ENCODE results near the gene SLC26A9. TPM values are rescaled to one million over a fixed set of nuclear protein-coding genes. Genes with fewer than 3 reads are reported as not detected.

SLC26A9 gene
- total and polyA plus RNA-seq, 2 experiments from 2014 or later: not detected

DNA sequence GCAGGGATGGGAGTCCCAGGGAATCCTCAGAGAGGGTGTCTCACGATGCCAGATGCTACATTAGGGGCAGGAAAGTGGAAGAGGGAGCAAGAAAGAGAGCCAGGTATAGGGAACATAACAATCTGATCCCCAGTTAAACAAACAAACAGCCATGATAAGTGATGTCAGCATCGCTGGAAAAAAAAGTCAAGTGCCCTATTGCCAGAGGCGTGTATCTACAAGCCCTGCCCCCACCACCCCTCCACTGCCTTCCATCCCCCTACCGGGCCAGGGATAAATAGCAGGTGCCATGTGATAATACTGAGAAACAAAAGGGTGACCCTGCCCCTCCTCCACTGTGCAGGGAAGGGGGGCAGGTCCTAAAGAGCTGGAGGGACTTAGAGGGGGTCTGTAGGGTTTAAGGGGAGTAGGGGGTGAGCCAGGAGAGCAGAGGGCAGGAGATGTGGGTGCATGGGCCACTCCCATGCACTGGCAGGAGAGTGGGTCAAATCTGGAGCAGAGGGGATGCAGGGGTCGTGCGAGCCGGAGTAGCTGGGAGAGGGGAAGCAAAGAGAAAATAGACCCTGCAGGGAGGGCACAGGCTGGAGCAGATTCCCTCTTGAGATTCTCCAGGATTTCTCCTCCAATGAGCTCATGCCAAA is 3.4 kb downstream of the SLC26A9 start:
- H3K9me3 ChIP-seq (ENCODE audit: low read depth): no peaks in the 10 kb centered on the region
- no peak overlapping the region for H3K27ac ChIP-seq
- 0 out of 2 replicates have a peak, but pooled peaks cover 3% of the 10 kb centered on the region for H3F3A ChIP-seq (ENCODE audit: insufficient read depth)
- no peaks in the 10 kb centered on the region for H3K9me2 ChIP-seq (ENCODE audit: insufficient read depth)
- 20 to 23% methylated on average over 6 to 7 of the region's 7 CpGs for WGBS, 2 experiments (ENCODE audit: low coverage in 1 of 2, low lambda C conversion rate in 2 of 2, missing lambda C conversion rate in 2 of 2)
- H3K4me3 ChIP-seq: no peak overlapping the region
- H3K27me3 ChIP-seq (replicated peaks; ENCODE audit: insufficient read depth): peaks cover 5% of the 10 kb centered on the region
- no peaks in the 10 kb centered on the region for H4K20me1 ChIP-seq (ENCODE audit: insufficient read depth)
- peaks cover 15% of the 10 kb centered on the region for H3K4me1 ChIP-seq (ENCODE audit: insufficient read depth)
- in situ Hi-C loops (cut with MboI): no loop called here
- H3K9ac ChIP-seq: no peak overlapping the region
- TF ChIP-seq EZH2phosphoT487 (IDR thresholded peaks at IDR 0.05; ENCODE audit: insufficient read depth, low read depth): no peak
- TF ChIP-seq EZH2 (IDR thresholded peaks at IDR 0.05; ENCODE audit: insufficient read depth, poor library complexity, severe bottlenecking): no peak
- no peak overlapping the region for H2AFZ ChIP-seq
- DNase-seq: no peak
- no peak overlapping the region for H3K4me2 ChIP-seq (ENCODE audit: unreplicated experiment)
- no peaks in the 10 kb centered on the region for H3K79me2 ChIP-seq (ENCODE audit: insufficient read depth)
- no peaks in the 10 kb centered on the region for H3K36me3 ChIP-seq (ENCODE audit: low read depth)

DNA sequence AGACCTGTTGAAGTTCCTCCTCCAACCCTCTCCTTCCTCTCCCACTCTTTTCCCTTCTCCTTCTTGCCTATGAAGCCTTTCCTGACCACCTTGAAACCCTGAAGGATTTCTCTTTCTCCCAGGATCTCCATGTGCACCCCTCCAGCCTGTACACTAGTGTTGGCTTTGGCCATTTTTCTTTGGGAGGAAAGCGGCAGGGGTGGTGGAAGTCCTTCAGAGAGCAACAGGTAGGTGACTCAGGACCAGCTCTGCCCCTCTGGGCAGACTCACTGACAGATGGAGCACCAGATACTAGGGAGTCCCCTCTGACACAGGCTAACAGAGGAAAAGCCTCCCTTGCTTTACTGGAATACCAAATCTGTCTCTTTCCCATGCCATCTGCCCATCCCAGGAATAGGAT is 4.6 kb downstream of the SLC26A9 start:
- Histone ChIP-seq H3K9ac (no peak overlapping the region), H3K4me3 (no peak overlapping the region), H3K4me2 (ENCODE audit: unreplicated experiment) (no peak overlapping the region), H4K20me1 (ENCODE audit: insufficient read depth) (no peaks in the 10 kb centered on the region), H3K4me1 (ENCODE audit: insufficient read depth) (peaks cover 25% of the 10 kb centered on the region), H3K9me3 (ENCODE audit: low read depth) (no peaks in the 10 kb centered on the region), H3K27ac (no peak overlapping the region), H3F3A (ENCODE audit: insufficient read depth) (peaks cover 12% of the 10 kb centered on the region), H3K9me2 (ENCODE audit: insufficient read depth) (no peaks in the 10 kb centered on the region), H3K36me3 (ENCODE audit: low read depth) (no peaks in the 10 kb centered on the region), H3K79me2 (ENCODE audit: insufficient read depth) (no peaks in the 10 kb centered on the region), H3K27me3 (replicated peaks; ENCODE audit: insufficient read depth) (no peaks in the 10 kb centered on the region; the same call in 1 of the 2 replicates), H2AFZ (no peak overlapping the region)
- 100% methylated on average over 1 of the region's 1 CpG for WGBS, 2 experiments (ENCODE audit: low coverage in 1 of 2, low lambda C conversion rate in 2 of 2, missing lambda C conversion rate in 2 of 2)
- no peak for DNase-seq
- TF ChIP-seq EZH2phosphoT487 (IDR thresholded peaks at IDR 0.05; ENCODE audit: insufficient read depth, low read depth) (no peak), EZH2 (IDR thresholded peaks at IDR 0.05; ENCODE audit: insufficient read depth, poor library complexity, severe bottlenecking) (no peak)
- in situ Hi-C loops (cut with MboI): no loop called here

DNA sequence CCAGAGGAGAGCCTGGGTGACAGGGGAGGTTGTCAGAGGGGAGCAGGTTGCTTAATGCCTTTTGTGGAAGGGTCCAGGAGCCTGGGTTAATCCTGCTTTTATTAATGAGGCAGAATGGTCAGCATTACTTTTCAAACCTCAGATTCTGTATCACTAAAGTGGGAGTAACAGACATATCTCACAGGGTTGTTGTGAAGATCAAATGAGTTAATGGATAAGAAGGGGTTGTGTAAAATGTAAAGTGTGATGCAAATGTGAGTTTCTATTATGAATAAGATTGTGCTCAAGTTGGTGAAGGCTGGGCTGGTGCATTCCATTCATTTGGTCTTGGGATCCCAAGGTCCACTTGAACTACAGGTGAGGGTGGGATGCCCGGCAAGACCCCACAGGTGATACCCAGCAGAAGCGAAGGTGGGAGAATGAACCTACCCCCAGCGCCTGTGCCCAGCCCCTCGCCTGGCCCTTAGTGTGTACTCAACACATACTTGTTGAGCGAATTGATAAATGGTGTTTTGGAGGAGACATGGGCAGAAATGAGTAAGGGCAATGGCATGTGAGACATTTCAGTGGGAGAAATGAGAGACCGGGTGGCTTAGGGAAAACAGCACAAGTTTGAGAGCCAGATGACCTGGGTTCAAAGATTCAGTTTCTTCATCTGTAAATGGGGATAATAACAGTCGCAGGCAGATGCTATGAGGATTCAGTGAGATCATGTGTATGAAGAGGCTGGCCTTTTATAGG is 6.2 kb downstream of the SLC26A9 start:
- Histone ChIP-seq H4K20me1 (ENCODE audit: insufficient read depth) (no peaks in the 10 kb centered on the region), H3K9me2 (ENCODE audit: insufficient read depth) (no peaks in the 10 kb centered on the region), H3K79me2 (ENCODE audit: insufficient read depth) (no peaks in the 10 kb centered on the region), H2AFZ (no peak overlapping the region), H3F3A (ENCODE audit: insufficient read depth) (peaks cover 23% of the 10 kb centered on the region), H3K27ac (no peak overlapping the region), H3K27me3 (replicated peaks; ENCODE audit: insufficient read depth) (no peaks in the 10 kb centered on the region), H3K9ac (no peak overlapping the region), H3K9me3 (ENCODE audit: low read depth) (no peaks in the 10 kb centered on the region), H3K4me1 (ENCODE audit: insufficient read depth) (peaks cover 34% of the 10 kb centered on the region), H3K36me3 (ENCODE audit: low read depth) (no peaks in the 10 kb centered on the region), H3K4me2 (ENCODE audit: unreplicated experiment) (peak overlapping the region; percentile 41), H3K4me3 (no peak overlapping the region)
- in situ Hi-C loops (cut with MboI): no loop called here
- WGBS, 2 experiments (ENCODE audit: low coverage in 1 of 2, low lambda C conversion rate in 2 of 2, missing lambda C conversion rate in 2 of 2): 55 to 60% methylated on average over 7 of the region's 7 CpGs
- TF ChIP-seq EZH2phosphoT487 (IDR thresholded peaks at IDR 0.05; ENCODE audit: insufficient read depth, low read depth) (no peak), EZH2 (IDR thresholded peaks at IDR 0.05; ENCODE audit: insufficient read depth, poor library complexity, severe bottlenecking) (no peak)
- peak; percentile 68 for DNase-seq

DNA sequence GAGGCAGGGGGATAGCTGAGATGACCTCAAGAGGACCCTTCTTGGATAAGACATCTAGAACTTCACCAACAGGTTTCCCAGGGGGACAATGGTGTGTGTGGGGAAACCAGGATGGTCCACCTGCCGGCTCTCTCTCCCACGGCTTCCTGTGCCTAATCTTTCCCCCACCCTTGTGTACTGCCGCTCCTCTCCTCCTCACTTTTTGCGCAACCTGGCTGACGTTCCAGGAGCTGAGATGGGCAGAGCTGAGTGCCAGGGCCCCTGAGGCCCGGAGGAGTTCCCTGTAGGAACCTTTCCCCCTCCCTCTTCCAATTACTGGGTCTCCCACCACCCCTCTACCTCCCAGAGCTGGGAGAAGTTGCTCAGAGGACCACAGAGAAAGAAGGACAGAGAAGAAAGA is 6.9 kb downstream of the SLC26A9 start:
- H3K27me3 ChIP-seq (replicated peaks; ENCODE audit: insufficient read depth): no peaks in the 10 kb centered on the region
- H2AFZ ChIP-seq: no peak overlapping the region
- in situ Hi-C loops (cut with MboI): no loop called here
- H3K79me2 ChIP-seq (ENCODE audit: insufficient read depth): no peaks in the 10 kb centered on the region
- no peaks in the 10 kb centered on the region for H4K20me1 ChIP-seq (ENCODE audit: insufficient read depth)
- peaks cover 23% of the 10 kb centered on the region for H3F3A ChIP-seq (ENCODE audit: insufficient read depth)
- TF ChIP-seq EZH2phosphoT487 (IDR thresholded peaks at IDR 0.05; ENCODE audit: insufficient read depth, low read depth) (no peak), EZH2 (IDR thresholded peaks at IDR 0.05; ENCODE audit: insufficient read depth, poor library complexity, severe bottlenecking) (no peak)
- WGBS, 2 experiments (ENCODE audit: low coverage in 1 of 2, low lambda C conversion rate in 2 of 2, missing lambda C conversion rate in 2 of 2): 71 to 81% methylated on average over 6 of the region's 6 CpGs
- no peaks in the 10 kb centered on the region for H3K9me2 ChIP-seq (ENCODE audit: insufficient read depth)
- peaks cover 34% of the 10 kb centered on the region for H3K4me1 ChIP-seq (ENCODE audit: insufficient read depth)
- no peaks in the 10 kb centered on the region for H3K9me3 ChIP-seq (ENCODE audit: low read depth)
- no peaks in the 10 kb centered on the region for H3K36me3 ChIP-seq (ENCODE audit: low read depth)
- peak overlapping the region; percentile 41 for H3K4me2 ChIP-seq (ENCODE audit: unreplicated experiment)
- no peak overlapping the region for H3K27ac ChIP-seq
- no peak for DNase-seq
- H3K4me3 ChIP-seq: no peak overlapping the region
- no peak overlapping the region for H3K9ac ChIP-seq
